ENCODE measurements around the gene ERLIN1.

- no peak for TF ChIP-seq POLR2AphosphoS5 (IDR thresholded peaks at IDR 0.05)
- TF ChIP-seq CTCF (IDR thresholded peaks at IDR 0.05) = no peak
Measured at GRCh38 chr10:100104300-100104699, 81.5 kb downstream of the ERLIN1 start.

Measured in prostate gland (tissue), 2 donors.